A673 (cell line): ENCODE results near the gene NDUFAF5. TPM values are rescaled to one million over a fixed set of nuclear protein-coding genes. Genes with fewer than 3 reads are reported as not detected.

ENCODE experiments used
- BruUV-seq: library from RNA; stranded (reverse); fragments of 400-500 nt; replicated peaks from 2 replicates; lab custom pipeline; 2021; lab: Mats Ljungman, UMichigan
- CTCF ChIA-PET: fragments of 300-600 bp; sonication (Branson Sonifier 250); formaldehyde crosslinking; loops from one replicate; lab custom pipeline; 2022; ENCODE audit warnings: antibody characterized with exemption; lab: Charles Lee
- POLR2A ChIA-PET: fragments of 300-600 bp; sonication (Branson Sonifier 250); formaldehyde crosslinking; loops from one replicate; lab custom pipeline; 2022; ENCODE audit warnings: antibody characterized with exemption; ENCODE audit not compliant: low non-redundant PET; lab: Charles Lee
- DNase-seq: peaks from one replicate; pipeline ENCODE4 v3.0.0-alpha.2; 2015; ENCODE audit warnings: low spot score
- H3K27ac ChIP-seq: fragments of 200-600 bp; sonication (generic); 2 replicates; pipeline ENCODE4 v1.5.1; 2016; ENCODE audit warnings: mixed run types, low read depth, mild to moderate bottlenecking, mixed read lengths, antibody characterized with exemption, low read length; ENCODE audit not compliant: poor library complexity, severe bottlenecking
- H3K27me3 ChIP-seq: fragments of 200-600 bp; sonication (generic); replicated peaks from 2 replicates; pipeline ENCODE4 v1.6.1; 2017; ENCODE audit warnings: mixed run types, low read depth, mild to moderate bottlenecking, mixed read lengths, antibody characterized with exemption, low read length; ENCODE audit not compliant: insufficient read depth, poor library complexity
- H3K36me3 ChIP-seq: fragments of 200-600 bp; sonication (generic); 2 replicates; pipeline ENCODE4 v1.6.1; 2016; ENCODE audit warnings: mixed run types, mild to moderate bottlenecking, mixed read lengths, antibody characterized with exemption, low read length; ENCODE audit not compliant: insufficient read depth, poor library complexity, severe bottlenecking
- H3K4me1 ChIP-seq: fragments of 200-600 bp; sonication (generic); 2 replicates; pipeline ENCODE4 v1.6.1; 2017; ENCODE audit warnings: mixed run types, mild to moderate bottlenecking, mixed read lengths, antibody characterized with exemption, low read length; ENCODE audit not compliant: insufficient read depth, poor library complexity, severe bottlenecking
- H3K4me3 ChIP-seq: fragments of 200-600 bp; sonication (generic); 2 replicates; pipeline ENCODE4 v1.5.1; 2016; ENCODE audit warnings: low read depth, mixed run types, mild to moderate bottlenecking, mixed read lengths, low read length; ENCODE audit not compliant: poor library complexity, severe bottlenecking
- H3K9me3 ChIP-seq: fragments of 200-600 bp; sonication (generic); 2 replicates; pipeline ENCODE4 v1.6.1; 2016; ENCODE audit warnings: mixed run types, low read depth, mild to moderate bottlenecking, mixed read lengths, antibody characterized with exemption, low read length; ENCODE audit not compliant: poor library complexity, severe bottlenecking
- CTCF ChIP-seq: fragments of 300-800, 200-600 bp; sonication (generic); conservative IDR thresholded peaks from 2 replicates; pipeline ENCODE4 v1.5.1; 2017; ENCODE audit warnings: low read depth, mild to moderate bottlenecking, antibody characterized with exemption, low read length, moderate library complexity, mixed read lengths
- EZH2 ChIP-seq: fragments of 200-600 bp; sonication (generic); IDR thresholded peaks from 2 replicates; pipeline ENCODE4 v1.6.1; 2017; ENCODE audit warnings: borderline replicate concordance, low read depth, mild to moderate bottlenecking, mixed read lengths, antibody characterized with exemption, low read length; ENCODE audit not compliant: poor library complexity, severe bottlenecking
- intact Hi-C: fragments of 100-400 bp; cut with micrococcal nuclease; formaldehyde crosslinking; loops from one replicate; pipeline ENCODE4 v1.10.0; 2022; ENCODE audit not compliant: unreplicated experiment
- total RNA-seq: library from RNA; stranded (reverse); gene quantifications from 2 replicates; pipeline ENCODE4 v1.2.3, GENCODE V29; 2021

The NDUFAF5 gene
- total RNA-seq, 1 experiment from 2014 or later, result 57.1 TPM

DNA sequence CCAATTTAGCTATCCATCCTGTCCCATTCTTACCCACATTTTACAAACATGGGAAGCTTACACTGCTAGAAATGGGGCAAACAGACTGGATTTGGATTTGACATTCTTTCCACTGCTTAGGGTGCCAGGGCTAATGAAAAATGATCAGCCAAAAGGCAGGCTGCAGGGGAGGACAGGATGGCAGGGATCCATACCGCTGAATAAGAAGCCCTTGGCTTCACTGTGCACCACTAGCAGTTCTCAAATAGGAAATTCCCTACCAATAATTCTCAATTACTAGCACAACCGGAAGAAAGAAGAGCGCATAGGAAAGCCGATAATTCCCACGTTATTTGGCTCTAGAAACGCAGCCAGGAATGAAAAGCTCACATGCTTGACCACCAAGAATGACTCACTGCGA, 73.1 kb downstream of the NDUFAF5 start:
- ChIA-PET POLR2A (no interaction called here), CTCF (no interaction called here)
- Histone ChIP-seq H3K4me1 (no peaks in the 10 kb centered on the region), H3K27ac (no peak overlapping the region), H3K36me3 (no peaks in the 10 kb centered on the region), H3K4me3 (no peak overlapping the region), H3K9me3 (no peaks in the 10 kb centered on the region), H3K27me3 (no peaks in the 10 kb centered on the region)
- TF ChIP-seq EZH2 (no peak), CTCF (no peak)
- DNase-seq, result no peak
- BruUV-seq, result no TSS peak
- intact Hi-C loops, result no loop called here

DNA sequence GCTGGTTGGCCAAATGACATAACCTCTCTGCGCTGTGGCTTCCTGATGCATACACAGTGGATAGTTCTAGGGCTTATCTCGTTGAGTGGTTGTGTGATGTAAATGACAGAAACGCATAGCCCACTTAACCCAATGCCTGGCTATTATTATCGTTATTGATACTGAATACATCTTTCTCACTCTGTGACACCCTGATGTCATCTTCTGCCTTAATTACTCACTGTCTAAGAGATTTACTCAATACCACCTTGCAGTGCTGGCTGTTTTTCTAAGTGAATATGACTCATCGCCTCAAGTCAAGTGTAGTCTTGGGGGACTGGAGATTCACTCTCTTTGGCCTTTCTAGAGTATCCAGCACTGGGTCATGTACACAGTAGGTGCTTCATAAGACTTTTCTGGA, 73.6 kb downstream of the NDUFAF5 start:
- Histone ChIP-seq H3K9me3 (no peaks in the 10 kb centered on the region), H3K27ac (no peak overlapping the region), H3K4me1 (no peaks in the 10 kb centered on the region), H3K4me3 (no peak overlapping the region), H3K27me3 (no peaks in the 10 kb centered on the region), H3K36me3 (no peaks in the 10 kb centered on the region)
- POLR2A ChIA-PET, result no interaction called here
- no TSS peak for BruUV-seq
- intact Hi-C loops, result no loop called here
- CTCF ChIA-PET, result no interaction called here
- DNase-seq, result no peak
- no peak for TF ChIP-seq EZH2
- TF ChIP-seq CTCF, result no peak

- intact Hi-C loops, result no loop called here
- no peaks in the 10 kb centered on the region for H3K36me3 ChIP-seq
- no peaks in the 10 kb centered on the region for H3K27me3 ChIP-seq
- POLR2A ChIA-PET, result no interaction called here
- no peaks in the 10 kb centered on the region for H3K4me1 ChIP-seq
- H3K9me3 ChIP-seq, result no peaks in the 10 kb centered on the region
- no peak overlapping the region for H3K4me3 ChIP-seq
- no peak overlapping the region for H3K27ac ChIP-seq
- no peak for DNase-seq
- TF ChIP-seq EZH2, result no peak
- TF ChIP-seq CTCF, result no peak
- CTCF ChIA-PET, result no interaction called here
- BruUV-seq, result no TSS peak
Observed at GRCh38 chr20:13858871-13859270, 74.0 kb downstream of the NDUFAF5 start.
